NCI-H146 treated with DMSO at 0.1 percent for 48 hours (cell line): ENCODE measurements around the gene KIF25.

Source experiments
- DNase-seq: peaks from one replicate; lab custom pipeline; 2025; ENCODE audit not compliant: unreplicated experiment; lab: John Stamatoyannopoulos, UW

KIF25 gene

GRCh38 chr6:168035098-168035660, 37.7 kb downstream of the KIF25 start:
- no peak for DNase-seq

- DNase-seq = no peak
Observed at GRCh38 chr6:168035661-168036545, 38.4 kb downstream of the KIF25 start.

- DNase-seq = no peak
Observed at GRCh38 chr6:168037242-168037641, 39.8 kb downstream of the KIF25 start.

GRCh38 chr6:168037856-168038255, 40.4 kb downstream of the KIF25 start:
- no peak for DNase-seq

- DNase-seq = no peak
Observed at GRCh38 chr6:168038576-168039140, 41.2 kb downstream of the KIF25 start.

- DNase-seq = no peak
Observed at GRCh38 chr6:168039301-168039700, 41.8 kb downstream of the KIF25 start.

GRCh38 chr6:168039849-168040248, 42.4 kb downstream of the KIF25 start:
- DNase-seq = no peak

GRCh38 chr6:168040856-168041496, 43.5 kb downstream of the KIF25 start:
- no peak for DNase-seq

- DNase-seq = no peak
Observed at GRCh38 chr6:168041928-168042327, 44.5 kb downstream of the KIF25 start.

GRCh38 chr6:168042426-168043192, 45.1 kb downstream of the KIF25 start:
- no peak for DNase-seq

- DNase-seq = no peak
Observed at GRCh38 chr6:168043193-168043847, 45.8 kb downstream of the KIF25 start.

GRCh38 chr6:168043848-168044415, 46.5 kb downstream of the KIF25 start:
- no peak for DNase-seq

- DNase-seq = no peak
Observed at GRCh38 chr6:168044521-168045130, 47.2 kb downstream of the KIF25 start.

GRCh38 chr6:168045141-168045691, 47.7 kb downstream of the KIF25 start:
- no peak for DNase-seq

- no peak for DNase-seq
Observed at GRCh38 chr6:168045706-168046620, 48.5 kb downstream of the KIF25 start.

- DNase-seq = no peak
Observed at GRCh38 chr6:168046696-168047095, 49.2 kb downstream of the KIF25 start.

- no peak for DNase-seq
Observed at GRCh38 chr6:168047841-168048723, 50.6 kb downstream of the KIF25 start.

GRCh38 chr6:168048724-168049025, 51.2 kb downstream of the KIF25 start:
- no peak for DNase-seq
